WTC11 (cell line): ENCODE measurements around the gene LOXL3. TPM values are rescaled to one million over a fixed set of nuclear protein-coding genes. Genes with fewer than 3 reads are reported as not detected.

ENCODE experiments used
- ATAC-seq: fragments of 200-7000 bp; cut with Tn5 transposase; 2 replicates; pipeline ENCODE4 v1.10.0; 2021; ENCODE audit warnings: mild to moderate bottlenecking, moderate library complexity
- CTCF ChIA-PET: fragments of 300-600 bp; sonication (Branson Sonifier 250); formaldehyde crosslinking; loops from one replicate; lab custom pipeline; 2021; ENCODE audit warnings: antibody characterized with exemption; lab: Charles Lee
- POLR2A ChIA-PET: fragments of 350-600 bp; sonication (Branson Sonifier 250); formaldehyde crosslinking; loops from one replicate; lab custom pipeline; 2021; ENCODE audit warnings: antibody characterized with exemption; lab: Charles Lee
- DNase-seq: peaks from one replicate; pipeline ENCODE4 v3.0.0; 2021; ENCODE audit warnings: low spot score
- H3K27ac Mint-ChIP-seq: 2 replicates; pipeline ENCODE4 v1.8.0; 2021; ENCODE audit warnings: mixed read lengths
- H3K27me3 Mint-ChIP-seq: 2 replicates; pipeline ENCODE4 v1.8.0; 2021; ENCODE audit warnings: low read depth, mild to moderate bottlenecking, moderate library complexity, mixed read lengths
- H3K36me3 Mint-ChIP-seq: 2 replicates; pipeline ENCODE4 v1.8.0; 2021; ENCODE audit warnings: mixed read lengths
- H3K4me1 Mint-ChIP-seq: 2 replicates; pipeline ENCODE4 v1.8.0; 2022; ENCODE audit warnings: mixed read lengths
- H3K4me3 Mint-ChIP-seq: 2 replicates; pipeline ENCODE4 v1.8.0; 2021; ENCODE audit warnings: mild to moderate bottlenecking, moderate library complexity, mixed read lengths
- H3K9me3 Mint-ChIP-seq: 2 replicates; pipeline ENCODE4 v1.8.0; 2021; ENCODE audit warnings: mixed read lengths
- ATF1 ChIP-seq: sonication (generic); formaldehyde crosslinking; IDR thresholded peaks from 2 replicates; pipeline ENCODE4 v1.8.1; 2023; ENCODE audit warnings: mild to moderate bottlenecking, moderate library complexity, missing genetic modification reagents
- EMX1 ChIP-seq: fragments of 250-450 bp; sonication (Bioruptor Pico); IDR thresholded peaks from 2 replicates; pipeline ENCODE4 v1.8.0; 2021; ENCODE audit warnings: mild to moderate bottlenecking
- ESRRA ChIP-seq: sonication (generic); formaldehyde crosslinking; IDR thresholded peaks from 2 replicates; pipeline ENCODE4 v1.8.1; 2022; ENCODE audit warnings: mild to moderate bottlenecking, missing genetic modification reagents, borderline replicate concordance
- ETV6 ChIP-seq: sonication (generic); formaldehyde crosslinking; IDR thresholded peaks from 2 replicates; pipeline ENCODE4 v1.8.1; 2022; ENCODE audit warnings: mild to moderate bottlenecking, missing genetic modification reagents
- FOXJ3 ChIP-seq: sonication (generic); formaldehyde crosslinking; IDR thresholded peaks from 2 replicates; pipeline ENCODE4 v1.9.0; 2021; ENCODE audit warnings: missing genetic modification reagents, mild to moderate bottlenecking, borderline replicate concordance
- FOXP1 ChIP-seq: sonication (generic); formaldehyde crosslinking; IDR thresholded peaks from 2 replicates; pipeline ENCODE4 v1.8.0; 2022; ENCODE audit warnings: missing genetic modification reagents, mild to moderate bottlenecking, moderate library complexity, borderline replicate concordance
- IRF2 ChIP-seq: sonication (generic); formaldehyde crosslinking; IDR thresholded peaks from 2 replicates; pipeline ENCODE4 v1.8.0; 2022; ENCODE audit warnings: low read depth, missing genetic modification reagents, borderline replicate concordance
- MXD4 ChIP-seq: fragments of 250-450 bp; sonication (Bioruptor Pico); IDR thresholded peaks from 2 replicates; pipeline ENCODE4 v1.8.0; 2021; ENCODE audit warnings: mild to moderate bottlenecking, moderate library complexity, borderline replicate concordance
- SOX15 ChIP-seq: fragments of 250-450 bp; sonication (Bioruptor Pico); IDR thresholded peaks from 2 replicates; pipeline ENCODE4 v1.9.0; 2021; ENCODE audit warnings: mild to moderate bottlenecking
- total RNA-seq: library from RNA; stranded (reverse); gene quantifications from 3 replicates; pipeline ENCODE4 v1.2.3, GENCODE V29; 2021
- TF ChIP-seq, protein P1 (sequence below): sonication (generic); formaldehyde crosslinking; IDR thresholded peaks from 2 replicates; pipeline ENCODE4 v1.8.1; 2023; ENCODE audit warnings: mild to moderate bottlenecking, missing genetic modification reagents, moderate library complexity
- TF ChIP-seq, protein P2 (sequence below): fragments of 250-450 bp; sonication (Bioruptor Pico); IDR thresholded peaks from 2 replicates; pipeline ENCODE4 v1.8.0; 2021; ENCODE audit warnings: mild to moderate bottlenecking
- TF ChIP-seq, protein P3 (sequence below): sonication (generic); formaldehyde crosslinking; IDR thresholded peaks from 2 replicates; pipeline ENCODE4 v1.8.0; 2023; ENCODE audit warnings: mild to moderate bottlenecking, missing genetic modification reagents
- TF ChIP-seq, protein P4 (sequence below): sonication (generic); formaldehyde crosslinking; IDR thresholded peaks from 2 replicates; pipeline ENCODE4 v1.8.0; 2022; ENCODE audit warnings: missing genetic modification reagents

LOXL3 gene
- total RNA-seq, 1 experiment from 2014 or later: 21.1 TPM

DNA sequence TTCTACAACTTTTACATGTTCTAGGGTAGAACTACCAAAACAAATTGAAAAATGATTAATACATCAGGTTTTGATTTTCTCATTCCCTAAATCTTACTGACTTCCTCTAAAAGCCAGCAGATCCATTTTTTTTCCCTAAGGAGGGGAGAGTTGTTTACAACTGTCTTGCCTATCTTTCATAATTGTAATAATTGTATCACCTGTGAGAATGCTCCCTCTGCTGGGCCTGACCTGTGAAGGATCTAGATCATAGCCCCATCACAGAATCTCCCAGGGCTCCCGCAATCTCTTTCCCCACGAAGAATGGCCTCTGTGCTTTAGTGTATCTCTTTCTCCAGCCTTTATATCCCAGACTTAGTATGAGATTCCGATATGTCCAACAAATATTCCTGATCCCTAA lies 9.1 kb downstream of the LOXL3 start:
- Mint-ChIP-seq H3K27ac (no peak overlapping the region), H3K9me3 (no peaks in the 10 kb centered on the region), H3K36me3 (no peaks in the 10 kb centered on the region), H3K4me3 (no peak overlapping the region), H3K4me1 (peaks cover 10% of the 10 kb centered on the region), H3K27me3 (peaks cover 36% of the 10 kb centered on the region)
- ATAC-seq (no peak), DNase-seq (no peak)
- ChIA-PET CTCF (no interaction called here), POLR2A (no interaction called here)
- no peak for TF ChIP-seq SOX15 (CRISPR knock-in tag)
- TF ChIP-seq FOXJ3 (CRISPR knock-in tag): no peak
- no peak for TF ChIP-seq MXD4 (CRISPR knock-in tag)
- TF ChIP-seq, protein P1, sequence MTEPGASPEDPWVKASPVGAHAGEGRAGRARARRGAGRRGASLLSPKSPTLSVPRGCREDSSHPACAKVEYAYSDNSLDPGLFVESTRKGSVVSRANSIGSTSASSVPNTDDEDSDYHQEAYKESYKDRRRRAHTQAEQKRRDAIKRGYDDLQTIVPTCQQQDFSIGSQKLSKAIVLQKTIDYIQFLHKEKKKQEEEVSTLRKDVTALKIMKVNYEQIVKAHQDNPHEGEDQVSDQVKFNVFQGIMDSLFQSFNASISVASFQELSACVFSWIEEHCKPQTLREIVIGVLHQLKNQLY (CRISPR knock-in tag): no peak
- no peak for TF ChIP-seq IRF2 (CRISPR knock-in tag)
- no peak for TF ChIP-seq EMX1 (CRISPR knock-in tag)
- TF ChIP-seq, protein P2, sequence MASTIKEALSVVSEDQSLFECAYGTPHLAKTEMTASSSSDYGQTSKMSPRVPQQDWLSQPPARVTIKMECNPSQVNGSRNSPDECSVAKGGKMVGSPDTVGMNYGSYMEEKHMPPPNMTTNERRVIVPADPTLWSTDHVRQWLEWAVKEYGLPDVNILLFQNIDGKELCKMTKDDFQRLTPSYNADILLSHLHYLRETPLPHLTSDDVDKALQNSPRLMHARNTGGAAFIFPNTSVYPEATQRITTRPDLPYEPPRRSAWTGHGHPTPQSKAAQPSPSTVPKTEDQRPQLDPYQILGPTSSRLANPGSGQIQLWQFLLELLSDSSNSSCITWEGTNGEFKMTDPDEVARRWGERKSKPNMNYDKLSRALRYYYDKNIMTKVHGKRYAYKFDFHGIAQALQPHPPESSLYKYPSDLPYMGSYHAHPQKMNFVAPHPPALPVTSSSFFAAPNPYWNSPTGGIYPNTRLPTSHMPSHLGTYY (CRISPR knock-in tag): no peak

DNA sequence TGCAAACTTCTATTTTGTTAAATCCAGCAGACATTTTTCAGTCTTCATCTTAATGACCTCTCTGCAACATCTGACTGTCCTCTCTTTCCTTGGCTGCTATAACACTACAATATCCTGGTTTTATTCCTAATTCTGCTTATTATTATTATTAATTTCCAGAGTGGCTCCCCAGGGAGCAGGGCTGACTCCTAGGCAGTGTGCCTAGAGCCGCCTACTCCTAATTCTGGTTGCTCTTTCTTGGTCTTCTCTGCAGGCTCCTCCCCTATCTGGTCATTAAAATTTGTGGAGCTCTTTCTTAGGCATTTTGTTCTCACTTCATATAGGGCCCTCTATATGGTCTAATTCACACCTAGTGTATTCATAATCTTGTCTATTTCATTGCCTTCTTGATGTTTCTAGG lies 10.8 kb downstream of the LOXL3 start:
- H3K9me3 Mint-ChIP-seq: no peaks in the 10 kb centered on the region
- TF ChIP-seq, protein P3, sequence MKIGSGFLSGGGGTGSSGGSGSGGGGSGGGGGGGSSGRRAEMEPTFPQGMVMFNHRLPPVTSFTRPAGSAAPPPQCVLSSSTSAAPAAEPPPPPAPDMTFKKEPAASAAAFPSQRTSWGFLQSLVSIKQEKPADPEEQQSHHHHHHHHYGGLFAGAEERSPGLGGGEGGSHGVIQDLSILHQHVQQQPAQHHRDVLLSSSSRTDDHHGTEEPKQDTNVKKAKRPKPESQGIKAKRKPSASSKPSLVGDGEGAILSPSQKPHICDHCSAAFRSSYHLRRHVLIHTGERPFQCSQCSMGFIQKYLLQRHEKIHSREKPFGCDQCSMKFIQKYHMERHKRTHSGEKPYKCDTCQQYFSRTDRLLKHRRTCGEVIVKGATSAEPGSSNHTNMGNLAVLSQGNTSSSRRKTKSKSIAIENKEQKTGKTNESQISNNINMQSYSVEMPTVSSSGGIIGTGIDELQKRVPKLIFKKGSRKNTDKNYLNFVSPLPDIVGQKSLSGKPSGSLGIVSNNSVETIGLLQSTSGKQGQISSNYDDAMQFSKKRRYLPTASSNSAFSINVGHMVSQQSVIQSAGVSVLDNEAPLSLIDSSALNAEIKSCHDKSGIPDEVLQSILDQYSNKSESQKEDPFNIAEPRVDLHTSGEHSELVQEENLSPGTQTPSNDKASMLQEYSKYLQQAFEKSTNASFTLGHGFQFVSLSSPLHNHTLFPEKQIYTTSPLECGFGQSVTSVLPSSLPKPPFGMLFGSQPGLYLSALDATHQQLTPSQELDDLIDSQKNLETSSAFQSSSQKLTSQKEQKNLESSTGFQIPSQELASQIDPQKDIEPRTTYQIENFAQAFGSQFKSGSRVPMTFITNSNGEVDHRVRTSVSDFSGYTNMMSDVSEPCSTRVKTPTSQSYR: no peak
- TF ChIP-seq ESRRA (no peak), FOXP1 (CRISPR knock-in tag) (no peak)
- no peak overlapping the region for H3K27ac Mint-ChIP-seq
- POLR2A ChIA-PET: no interaction called here
- H3K4me3 Mint-ChIP-seq: no peak overlapping the region
- H3K27me3 Mint-ChIP-seq: peaks cover 23% of the 10 kb centered on the region
- no peak for DNase-seq
- H3K36me3 Mint-ChIP-seq: no peaks in the 10 kb centered on the region
- H3K4me1 Mint-ChIP-seq: peaks cover 5% of the 10 kb centered on the region
- no peak for ATAC-seq
- CTCF ChIA-PET: no interaction called here

DNA sequence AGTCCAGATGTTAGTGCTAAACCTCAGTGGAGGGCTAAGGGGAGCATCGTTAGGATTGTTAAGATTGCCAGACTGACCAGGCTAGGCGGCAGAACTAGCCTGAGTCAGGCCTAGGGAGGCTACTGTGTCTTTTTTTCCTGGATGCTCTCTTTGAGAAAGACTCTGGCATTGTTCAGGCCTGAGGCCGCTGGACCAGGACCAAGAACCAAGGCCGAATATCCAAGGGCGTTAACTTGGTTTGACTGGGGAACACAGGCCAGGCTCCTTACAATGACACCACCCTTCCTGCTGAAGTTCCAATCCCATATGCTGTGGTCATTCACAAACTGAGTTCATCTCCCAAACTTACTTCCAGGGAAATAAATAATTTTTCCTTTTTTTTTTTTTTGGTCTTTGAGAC lies 13.5 kb downstream of the LOXL3 start:
- H3K27me3 Mint-ChIP-seq: peaks cover 7% of the 10 kb centered on the region
- no peaks in the 10 kb centered on the region for H3K36me3 Mint-ChIP-seq
- no peak overlapping the region for H3K27ac Mint-ChIP-seq
- H3K4me3 Mint-ChIP-seq: no peak overlapping the region
- DNase-seq (no peak), ATAC-seq (no peak)
- CTCF ChIA-PET: no interaction called here
- POLR2A ChIA-PET: no interaction called here
- no peaks in the 10 kb centered on the region for H3K9me3 Mint-ChIP-seq
- H3K4me1 Mint-ChIP-seq: peaks cover 8% of the 10 kb centered on the region; the same call in 1 of the 2 replicates
- TF ChIP-seq MXD4 (CRISPR knock-in tag): no peak
- TF ChIP-seq, protein P4, sequence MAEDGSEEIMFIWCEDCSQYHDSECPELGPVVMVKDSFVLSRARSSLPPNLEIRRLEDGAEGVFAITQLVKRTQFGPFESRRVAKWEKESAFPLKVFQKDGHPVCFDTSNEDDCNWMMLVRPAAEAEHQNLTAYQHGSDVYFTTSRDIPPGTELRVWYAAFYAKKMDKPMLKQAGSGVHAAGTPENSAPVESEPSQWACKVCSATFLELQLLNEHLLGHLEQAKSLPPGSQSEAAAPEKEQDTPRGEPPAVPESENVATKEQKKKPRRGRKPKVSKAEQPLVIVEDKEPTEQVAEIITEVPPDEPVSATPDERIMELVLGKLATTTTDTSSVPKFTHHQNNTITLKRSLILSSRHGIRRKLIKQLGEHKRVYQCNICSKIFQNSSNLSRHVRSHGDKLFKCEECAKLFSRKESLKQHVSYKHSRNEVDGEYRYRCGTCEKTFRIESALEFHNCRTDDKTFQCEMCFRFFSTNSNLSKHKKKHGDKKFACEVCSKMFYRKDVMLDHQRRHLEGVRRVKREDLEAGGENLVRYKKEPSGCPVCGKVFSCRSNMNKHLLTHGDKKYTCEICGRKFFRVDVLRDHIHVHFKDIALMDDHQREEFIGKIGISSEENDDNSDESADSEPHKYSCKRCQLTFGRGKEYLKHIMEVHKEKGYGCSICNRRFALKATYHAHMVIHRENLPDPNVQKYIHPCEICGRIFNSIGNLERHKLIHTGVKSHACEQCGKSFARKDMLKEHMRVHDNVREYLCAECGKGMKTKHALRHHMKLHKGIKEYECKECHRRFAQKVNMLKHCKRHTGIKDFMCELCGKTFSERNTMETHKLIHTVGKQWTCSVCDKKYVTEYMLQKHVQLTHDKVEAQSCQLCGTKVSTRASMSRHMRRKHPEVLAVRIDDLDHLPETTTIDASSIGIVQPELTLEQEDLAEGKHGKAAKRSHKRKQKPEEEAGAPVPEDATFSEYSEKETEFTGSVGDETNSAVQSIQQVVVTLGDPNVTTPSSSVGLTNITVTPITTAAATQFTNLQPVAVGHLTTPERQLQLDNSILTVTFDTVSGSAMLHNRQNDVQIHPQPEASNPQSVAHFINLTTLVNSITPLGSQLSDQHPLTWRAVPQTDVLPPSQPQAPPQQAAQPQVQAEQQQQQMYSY: no peak
- no peak for TF ChIP-seq ETV6 (CRISPR knock-in tag)
- TF ChIP-seq ATF1: no peak
